DND-41 (cell line): ENCODE results near the gene NR1D2.

Experiments used
- ATAC-seq: fragments of 200-7000 bp; cut with Tn5 transposase; 3 replicates; pipeline ENCODE4 v1.9.1; 2021; ENCODE audit warnings: low read depth; ENCODE audit not compliant: insufficient read depth
- DNase-seq: peaks from one replicate; pipeline ENCODE4 v3.0.0-alpha.2; 2020
- H2AFZ ChIP-seq: 2 replicates; pipeline ENCODE4 v1.6.0; 2012; ENCODE audit warnings: low read depth, low read length
- H3K27ac ChIP-seq: 2 replicates; pipeline ENCODE4 v1.5.1; 2012; ENCODE audit warnings: low read length, inconsistent platforms
- H3K27me3 ChIP-seq: fragments of 200-600 bp; sonication (generic); 2 replicates; pipeline ENCODE4 v1.6.0; 2012; ENCODE audit warnings: low read length, mild to moderate bottlenecking, inconsistent platforms; ENCODE audit not compliant: insufficient read depth, poor library complexity
- H3K36me3 ChIP-seq: 2 replicates; pipeline ENCODE4 v1.5.1; 2012; ENCODE audit warnings: low read length, inconsistent platforms; ENCODE audit not compliant: insufficient read depth
- H3K4me1 ChIP-seq: 2 replicates; pipeline ENCODE4 v1.5.1; 2012; ENCODE audit warnings: mild to moderate bottlenecking, low read length; ENCODE audit not compliant: insufficient read depth
- H3K4me2 ChIP-seq: 2 replicates; pipeline ENCODE4 v1.6.0; 2012; ENCODE audit warnings: mild to moderate bottlenecking, moderate library complexity, low read length, inconsistent platforms; ENCODE audit not compliant: insufficient read depth
- H3K4me3 ChIP-seq, 2 experiments: fragments of 200-600 bp in 1 of 2; shearing (Covaris generic) in 1 of 2; 2 replicates each; pipeline ENCODE4 v1.5.1; 2012 to 2016; ENCODE audit warnings: inconsistent platforms in 2 of 2, low read length in 2 of 2, mild to moderate bottlenecking in 2 of 2, low read depth in 1 of 2, moderate library complexity in 1 of 2
- H3K79me2 ChIP-seq: 2 replicates; pipeline ENCODE4 v1.6.0; 2012; ENCODE audit warnings: low read length, inconsistent platforms; ENCODE audit not compliant: insufficient read depth
- H3K9ac ChIP-seq: 2 replicates; pipeline ENCODE4 v1.6.0; 2012; ENCODE audit warnings: low read depth, mild to moderate bottlenecking, inconsistent platforms, low read length, moderate library complexity
- H3K9me3 ChIP-seq: 2 replicates; pipeline ENCODE4 v1.5.1; 2012; ENCODE audit warnings: low read length, moderate library complexity, mild to moderate bottlenecking, inconsistent platforms; ENCODE audit not compliant: insufficient read depth, severe bottlenecking
- H4K20me1 ChIP-seq: 2 replicates; pipeline ENCODE4 v1.6.0; 2012; ENCODE audit warnings: low read length; ENCODE audit not compliant: insufficient read depth
- CTCF ChIP-seq: IDR thresholded peaks from 2 replicates; pipeline ENCODE4 v1.5.1; 2012; ENCODE audit warnings: borderline replicate concordance, low read length, moderate library complexity, mild to moderate bottlenecking; ENCODE audit not compliant: poor library complexity, severe bottlenecking; ENCODE audit errors: extremely low read depth
- EZH2 ChIP-seq: IDR thresholded peaks from 3 replicates; pipeline ENCODE4 v1.6.1; 2012; ENCODE audit warnings: borderline replicate concordance, low read depth, mild to moderate bottlenecking, moderate library complexity, low read length, inconsistent platforms; ENCODE audit not compliant: severe bottlenecking

Gene NR1D2

GRCh38 chr3:23940775-23941174 is 4.3 kb upstream of the NR1D2 start:
- Histone ChIP-seq H3K79me2 (no peaks in the 10 kb centered on the region), H3K4me1 (peaks cover 6% of the 10 kb centered on the region), H3K27me3 (peaks cover 25% of the 10 kb centered on the region), H4K20me1 (no peaks in the 10 kb centered on the region), H3K27ac (no peak overlapping the region), H3K9me3 (no peaks in the 10 kb centered on the region), H2AFZ (no peak overlapping the region), H3K4me3 (no peak overlapping the region), H3K36me3 (no peaks in the 10 kb centered on the region), H3K4me2 (no peak overlapping the region), H3K9ac (no peak overlapping the region)
- no peak for DNase-seq
- TF ChIP-seq CTCF = no peak
- no peak for TF ChIP-seq EZH2
- no peak for ATAC-seq

- Histone ChIP-seq H3K9ac (no peak overlapping the region), H3K27ac (no peak overlapping the region), H3K4me3 (no peak overlapping the region), H2AFZ (no peak overlapping the region), H3K27me3 (peaks cover 25% of the 10 kb centered on the region), H3K4me2 (no peak overlapping the region), H3K79me2 (0 out of 2 replicates have a peak, but pooled peaks cover 2% of the 10 kb centered on the region), H3K9me3 (no peaks in the 10 kb centered on the region), H4K20me1 (peaks cover 4% of the 10 kb centered on the region; the same call in 1 of the 2 replicates), H3K4me1 (peaks cover 10% of the 10 kb centered on the region), H3K36me3 (no peaks in the 10 kb centered on the region)
- TF ChIP-seq EZH2 (no peak), CTCF (no peak)
- ATAC-seq (no peak), DNase-seq (no peak)
Measured at GRCh38 chr3:23941440-23941839, 3.6 kb upstream of the NR1D2 start.

DNA sequence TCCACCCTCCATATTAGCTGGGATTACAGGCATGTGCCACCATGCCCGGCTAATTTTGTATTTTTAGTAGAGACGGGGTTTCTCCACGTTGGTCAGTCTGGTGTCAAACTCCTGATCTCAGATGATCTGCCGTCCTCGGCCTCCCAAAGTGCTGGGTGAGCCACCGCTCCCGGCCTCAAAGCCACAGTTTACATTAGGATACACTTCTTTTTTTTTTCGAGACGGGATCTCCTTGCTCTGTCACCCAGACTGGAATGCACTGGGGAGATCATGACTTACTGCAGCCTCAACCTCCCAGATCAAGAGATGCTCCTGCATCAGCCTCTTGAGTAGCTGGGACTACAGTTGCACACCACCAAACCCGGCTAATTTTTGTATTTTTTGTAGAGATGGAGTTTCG is 2.5 kb upstream of the NR1D2 start:
- H3K9ac ChIP-seq = no peak overlapping the region
- peaks cover 19% of the 10 kb centered on the region for H3K4me1 ChIP-seq
- H3K36me3 ChIP-seq = no peaks in the 10 kb centered on the region
- no peak overlapping the region for H3K4me3 ChIP-seq
- no peak for TF ChIP-seq EZH2
- peaks cover 25% of the 10 kb centered on the region for H3K27me3 ChIP-seq
- peaks cover 12% of the 10 kb centered on the region for H4K20me1 ChIP-seq
- no peak overlapping the region for H3K27ac ChIP-seq
- H3K9me3 ChIP-seq = no peaks in the 10 kb centered on the region
- DNase-seq = no peak
- H3K4me2 ChIP-seq = no peak overlapping the region
- ATAC-seq = no peak
- no peak overlapping the region for H2AFZ ChIP-seq
- H3K79me2 ChIP-seq = peaks cover 11% of the 10 kb centered on the region; the same call in 1 of the 2 replicates

GRCh38 chr3:23944007-23944783 is 891 bp upstream of the NR1D2 start:
- H3K4me3 ChIP-seq = peak overlapping the region in 1 of 2 experiments; percentile 92; a peak in 2 of 4 replicates
- peak overlapping the region; percentile 85; the same call in 1 of the 2 replicates for H3K4me2 ChIP-seq
- peaks cover 27% of the 10 kb centered on the region for H4K20me1 ChIP-seq
- peaks cover 16% of the 10 kb centered on the region; the same call in 1 of the 2 replicates for H3K79me2 ChIP-seq
- H3K4me1 ChIP-seq = peaks cover 19% of the 10 kb centered on the region
- H3K36me3 ChIP-seq = no peaks in the 10 kb centered on the region
- H3K27me3 ChIP-seq = peaks cover 23% of the 10 kb centered on the region
- H3K9me3 ChIP-seq = no peaks in the 10 kb centered on the region
- H2AFZ ChIP-seq = no peak overlapping the region
- TF ChIP-seq EZH2 (peak; percentile 77), CTCF (no peak)
- no peak overlapping the region for H3K9ac ChIP-seq
- no peak overlapping the region for H3K27ac ChIP-seq
- no peak for DNase-seq
- ATAC-seq = no peak
